ENCODE data around the gene NPRL2.

- TF ChIP-seq CTCF (IDR thresholded peaks at IDR 0.05), result peak in 2 of 3 experiments; percentile 42 to 64
- peak; percentile 65 for TF ChIP-seq POLR2A (IDR thresholded peaks at IDR 0.05)
These were observed 51.5 kb downstream of the NPRL2 start, which contains the start of the genes HYAL3 and NAA80 for GRCh38 chr3:50298836-50299637.
